SK-N-MC (cell line): Measurements from ENCODE around the gene KIF24.

Experiments used
- EZH2 ChIP-seq: fragments of 200-600 bp; sonication (generic); IDR thresholded peaks from one replicate; pipeline ENCODE4 v1.6.1; 2017; ENCODE audit warnings: antibody characterized with exemption
- FOXP2 ChIP-seq: optimal IDR thresholded peaks from 2 replicates; pipeline ENCODE3; 2011; ENCODE audit warnings: mild to moderate bottlenecking, moderate library complexity; ENCODE audit not compliant: insufficient read depth; ENCODE audit errors: extremely low read length, control extremely low read depth
- POLR2AphosphoS5 ChIP-seq: IDR thresholded peaks from 2 replicates; pipeline ENCODE4 v1.6.1; 2012; ENCODE audit warnings: mild to moderate bottlenecking, low read depth, low read length, borderline replicate concordance

- TF ChIP-seq EZH2 = no peak
- TF ChIP-seq POLR2AphosphoS5 = no peak
- TF ChIP-seq FOXP2 = no peak
Measured at GRCh38 chr9:34362614-34363214, 33.6 kb upstream of the KIF24 start.
